B cell (primary cell): ENCODE measurements around the gene GCSH. TPM values are rescaled to one million over a fixed set of nuclear protein-coding genes. Genes with fewer than 3 reads are reported as not detected.
A peak's percentile ranks its signal among the peaks of the same experiment; 100 is the strongest.

Experiments used
- ATAC-seq: fragments of 200-7000 bp; cut with Tn5 transposase; one replicate; pipeline ENCODE4 v1.10.0; 2021; ENCODE audit warnings: low read depth, mild to moderate bottlenecking, moderate number of reproducible peaks, moderate library complexity
- CTCF ChIA-PET: fragments of 350-600 bp; sonication (Branson Sonifier 250); formaldehyde crosslinking; loops from one replicate; lab custom pipeline; 2021; ENCODE audit warnings: antibody characterized with exemption, inconsistent platforms; lab: Charles Lee
- POLR2A ChIA-PET: fragments of 350-600 bp; sonication (Branson Sonifier 250); formaldehyde crosslinking; loops from one replicate; lab custom pipeline; 2021; ENCODE audit warnings: antibody characterized with exemption; lab: Charles Lee
- DNase-seq: peaks from one replicate; pipeline ENCODE4 v3.0.0; 2013
- H2AFZ ChIP-seq: 2 replicates; pipeline ENCODE4 v1.6.1; 2012; ENCODE audit warnings: mild to moderate bottlenecking, low read depth, low read length; ENCODE audit not compliant: insufficient read depth, poor library complexity, severe bottlenecking
- H3K27ac ChIP-seq, 2 donors: 1 replicate in 1 of 2; 2 replicates in 1 of 2; pipeline ENCODE4 v1.5.1; 2012 to 2013; ENCODE audit warnings: low read length in 2 of 2, mild to moderate bottlenecking in 2 of 2, moderate library complexity in 1 of 2
- H3K27me3 ChIP-seq, 4 experiments: fragments of 200-600 bp in 1 of 4; sonication (generic) in 1 of 4; replicated peaks in 1 of 4; 1 replicate in 2 of 4; 2 replicates in 2 of 4; pipeline versions ENCODE4 v1.6.1 to v1.7.0; 2013 to 2016; ENCODE audit warnings: low read length in 3 of 4, mild to moderate bottlenecking in 2 of 4, mixed read lengths in 1 of 4, moderate library complexity in 1 of 4; ENCODE audit not compliant: insufficient read depth in 4 of 4, control insufficient read depth in 3 of 4; ENCODE audit errors: control extremely low read depth in 1 of 4
- H3K36me3 ChIP-seq, 2 experiments: replicated peaks in 1 of 2; 1 replicate in 1 of 2; 2 replicates in 1 of 2; pipeline versions ENCODE4 v1.6.1 to v1.7.1; 2013; ENCODE audit warnings: low read length in 1 of 2; ENCODE audit not compliant: insufficient read depth in 2 of 2, control insufficient read depth in 1 of 2; ENCODE audit errors: control extremely low read depth in 1 of 2, extremely low read depth in 1 of 2
- H3K4me1 ChIP-seq, 2 donors: fragments of 200-600 bp in 1 of 2; sonication (generic) in 1 of 2; 1 replicate in 1 of 2; 2 replicates in 1 of 2; pipeline versions ENCODE4 v1.5.1 to v1.6.1; 2013 to 2017; ENCODE audit warnings: low read length in 2 of 2; ENCODE audit not compliant: control insufficient read depth in 2 of 2, insufficient read depth in 2 of 2
- H3K4me2 ChIP-seq: replicated peaks from 2 replicates; pipeline ENCODE3; 2012; ENCODE audit warnings: mild to moderate bottlenecking, low read depth, low read length; ENCODE audit not compliant: poor library complexity, severe bottlenecking
- H3K4me3 ChIP-seq, 5 experiments: fragments of 200-600 bp in 1 of 5; sonication (generic) in 1 of 5; 1 replicate in 3 of 5; 2 replicates in 2 of 5; pipeline versions ENCODE4 v1.5.1 to v1.7.0; 2011 to 2016; ENCODE audit warnings: low read length in 4 of 5, mild to moderate bottlenecking in 4 of 5, low read depth in 2 of 5, control low read depth in 1 of 5, moderate library complexity in 1 of 5; ENCODE audit not compliant: insufficient read depth in 1 of 5; ENCODE audit errors: control extremely low read depth in 1 of 5, extremely low read depth in 1 of 5
- H3K79me2 ChIP-seq: fragments of 200-600 bp; sonication (generic); one replicate; pipeline ENCODE4 v1.6.0; 2016; ENCODE audit warnings: low read length; ENCODE audit not compliant: control insufficient read depth, insufficient read depth
- H3K9ac ChIP-seq: fragments of 200-600 bp; sonication (generic); 2 replicates; pipeline ENCODE4 v1.6.1; 2017; ENCODE audit warnings: mild to moderate bottlenecking, low read length, moderate library complexity
- H3K9me3 ChIP-seq, 3 donors: one replicate each; pipeline versions ENCODE4 v1.6.1 to v1.7.1; 2013; ENCODE audit warnings: low read length in 2 of 3; ENCODE audit not compliant: control insufficient read depth in 2 of 3, insufficient read depth in 1 of 3; ENCODE audit errors: control extremely low read depth in 1 of 3
- H4K20me1 ChIP-seq: 2 replicates; pipeline ENCODE4 v1.6.0; 2012; ENCODE audit warnings: mild to moderate bottlenecking, low read length; ENCODE audit not compliant: insufficient read depth, control insufficient read depth, poor library complexity, severe bottlenecking
- H3K27ac Mint-ChIP-seq: one replicate; pipeline ENCODE4 v1.8.0; 2021; ENCODE audit warnings: mixed read lengths
- H3K27me3 Mint-ChIP-seq: one replicate; pipeline ENCODE4 v1.8.0; 2021; ENCODE audit warnings: mixed read lengths
- H3K4me1 Mint-ChIP-seq: one replicate; pipeline ENCODE4 v1.8.0; 2021; ENCODE audit warnings: mixed read lengths
- H3K4me3 Mint-ChIP-seq: one replicate; pipeline ENCODE4 v1.8.0; 2021; ENCODE audit warnings: mixed read lengths
- H3K9me3 Mint-ChIP-seq: one replicate; pipeline ENCODE4 v1.8.0; 2022; ENCODE audit warnings: mixed read lengths; ENCODE audit not compliant: insufficient read depth
- CTCF ChIP-seq: fragments of 200-600 bp; IDR thresholded peaks from one replicate; pipeline ENCODE4 v1.8.0; 2022; ENCODE audit warnings: antibody characterized with exemption, mild to moderate bottlenecking
- EZH2 ChIP-seq: IDR thresholded peaks from 2 replicates; pipeline ENCODE4 v1.6.1; 2012; ENCODE audit warnings: borderline replicate concordance, low read depth, mild to moderate bottlenecking, moderate library complexity, low read length; ENCODE audit not compliant: insufficient read depth, poor library complexity, severe bottlenecking
- WGBS: methylation state at CpG from one replicate; pipeline ENCODE4 v1.1.5; 2013; ENCODE audit warnings: missing lambda C conversion rate; ENCODE audit not compliant: insufficient coverage; 5-methylcytosine and 5-hydroxymethylcytosine counted together
- intact Hi-C: fragments of 100-400 bp; cut with micrococcal nuclease; formaldehyde crosslinking; loops from one replicate; pipeline ENCODE4 v1.10.0; 2022
- polyA plus RNA-seq: library from polyadenylated mRNA; depleted of rRNA; stranded (reverse); fragments of >200 nt; gene quantifications from 2 replicates; pipeline ENCODE4 v1.2.3, GENCODE V29; 2012
- total RNA-seq, 2 donors: library from RNA; stranded (reverse); fragments of 120-200 nt in 1 of 2; gene quantifications; 1 replicate in 1 of 2; 2 replicates in 1 of 2; pipeline versions ENCODE4 v1.2.3 to v1.2.4, GENCODE V29; 2013 to 2022

The GCSH gene
- total and polyA plus RNA-seq, 2 donors (not counting 1 experiment from before 2014, with no cell fraction given) = 1.9 to 4.5 TPM

- Histone ChIP-seq H3K4me3 (peak overlapping the region; percentile 49 to 76 (median 66)), H3K9me3 (no peaks in the 10 kb centered on the region), H3K79me2 (peaks cover 37% of the 10 kb centered on the region), H3K27ac (peak overlapping the region in 1 of 2 donors; percentile 40), H3K4me1 (peaks cover 14 to 16% of the 10 kb centered on the region in 2 donors), H3K36me3 (peaks cover 3 to 11% of the 10 kb centered on the region in 2 experiments), H2AFZ (peak overlapping the region; percentile 74), H3K4me2 (peak overlapping the region; percentile 87), H3K27me3 (no peaks in the 10 kb centered on the region), H4K20me1 (peaks cover 18% of the 10 kb centered on the region), H3K9ac (peak overlapping the region; percentile 67)
- peak overlapping the region; percentile 86 for H3K4me3 Mint-ChIP-seq
- DNase-seq (peak; percentile 7), ATAC-seq (no peak)
- CTCF ChIA-PET = interaction anchor here (0.6 to 10.0 kb wide), 6 partner anchors 26 to 701 kb away, joined by 3 to 99 read pairs (median 7); partner anchors contain the start of genes CENPN and CMC2
- no peaks in the 10 kb centered on the region for H3K9me3 Mint-ChIP-seq
- no peak for TF ChIP-seq CTCF
- TF ChIP-seq EZH2 = no peak
- peaks cover 22% of the 10 kb centered on the region for H3K4me1 Mint-ChIP-seq
- H3K27me3 Mint-ChIP-seq = no peaks in the 10 kb centered on the region
- intact Hi-C loops = loop anchor here (10.0 kb wide), 1 partner anchor 278 kb away; the partner anchor contains the start of gene GAN
- POLR2A ChIA-PET = interaction anchor here (0.5 to 1.4 kb wide), 3 partner anchors 30 to 769 kb away, joined by 3 to 6 read pairs (median 4); partner anchors contain the start of genes CENPN and CMC2
- peak overlapping the region; percentile 66 for H3K27ac Mint-ChIP-seq
- WGBS = 0% methylated on average over 1 of the region's 10 CpGs
Measured at GRCh38 chr16:81036751-81037350, 59.3 kb downstream of the GCSH start.
